K562 (cell line): ENCODE results near the gene CST4. TPM values are rescaled to one million over a fixed set of nuclear protein-coding genes. Genes with fewer than 3 reads are reported as not detected.

Source experiments
- ATAC-seq: fragments of 200-7000 bp; cut with Tn5 transposase; 3 replicates; pipeline ENCODE4 v1.9.1; 2020; ENCODE audit warnings: moderate library complexity
- BruUV-seq: library from RNA; stranded (reverse); fragments of 400-500 nt; replicated peaks from 2 replicates; lab custom pipeline; 2021; lab: Mats Ljungman, UMichigan
- CTCF ChIA-PET: fragments of 300-600 bp; formaldehyde crosslinking; extraction: SDS; loops from one replicate; lab custom pipeline; 2021; ENCODE audit warnings: low intra/inter-chr PET ratio; lab: Yijun Ruan, JAX
- POLR2A ChIA-PET: fragments of 300-600, 350-650 bp; sonication (Branson Sonifier 250); formaldehyde crosslinking; extraction: SDS; loops from one replicate; lab custom pipeline; 2021; ENCODE audit warnings: antibody characterized with exemption, inconsistent platforms; lab: Yijun Ruan, JAX
- DNase-seq, 4 experiments: peaks; one replicate each; pipeline versions ENCODE4 v3.0.0 to v3.0.0-alpha.2; 2011 to 2018; ENCODE audit warnings: low spot score in 3 of 4, mixed read lengths in 3 of 4; ENCODE audit errors: extremely low read depth in 1 of 4
- FAIRE-seq: peaks from 2 replicates; lab custom pipeline; 2011; peaks lifted over from hg19 to GRCh38; lab: Jason Lieb, UNC
- H2AFZ ChIP-seq: 2 replicates; pipeline ENCODE4 v1.6.0; 2011; ENCODE audit warnings: low read depth, low read length, control low read depth, inconsistent platforms
- H3K27ac ChIP-seq: fragments of 200-600 bp; 3 replicates; pipeline ENCODE4 v1.8.0; 2011; ENCODE audit warnings: low read depth, mild to moderate bottlenecking, control low read depth, inconsistent platforms, low read length, moderate library complexity, mixed read lengths; ENCODE audit errors: extremely low read depth
- H3K27me3 ChIP-seq, 2 experiments: fragments of 300-600 bp in 1 of 2; 2 replicates in 1 of 2; 3 replicates in 1 of 2; pipeline versions ENCODE4 v1.6.0 to v1.8.0; 2011; ENCODE audit warnings: inconsistent platforms in 2 of 2, low read length in 2 of 2, mild to moderate bottlenecking in 1 of 2, mixed read lengths in 1 of 2, moderate library complexity in 1 of 2; ENCODE audit not compliant: control insufficient read depth in 2 of 2, insufficient read depth in 2 of 2
- H3K36me3 ChIP-seq: fragments of 300-600 bp; 3 replicates; pipeline ENCODE4 v1.8.0; 2011; ENCODE audit warnings: mild to moderate bottlenecking, low read length, inconsistent platforms; ENCODE audit not compliant: control insufficient read depth, insufficient read depth
- H3K4me1 ChIP-seq, 2 experiments: fragments of 200-600 bp in 1 of 2; replicated peaks in 1 of 2; 2 replicates in 1 of 2; 3 replicates in 1 of 2; pipeline versions ENCODE4 v1.5.1 to v1.8.0; 2011; ENCODE audit warnings: inconsistent platforms in 2 of 2, low read length in 2 of 2, mild to moderate bottlenecking in 1 of 2, mixed read lengths in 1 of 2, moderate library complexity in 1 of 2; ENCODE audit not compliant: control insufficient read depth in 2 of 2, insufficient read depth in 2 of 2
- H3K4me2 ChIP-seq: 2 replicates; pipeline ENCODE4 v1.6.1; 2011; ENCODE audit warnings: low read length, control low read depth, inconsistent platforms, mixed read lengths; ENCODE audit not compliant: insufficient read depth
- H3K4me3 ChIP-seq: fragments of 200-600 bp; sonication (generic), shearing (Covaris generic); 2 replicates; pipeline ENCODE4 v1.5.1; 2016; ENCODE audit warnings: control low read depth, inconsistent platforms
- H3K79me2 ChIP-seq: fragments of 200-600 bp; 3 replicates; pipeline ENCODE4 v1.8.0; 2011; ENCODE audit warnings: low read length, inconsistent platforms; ENCODE audit not compliant: control insufficient read depth, insufficient read depth
- H3K9ac ChIP-seq, 2 experiments: 2 replicates each; pipeline versions ENCODE4 v1.6.0 to v1.6.1; 2011; ENCODE audit warnings: low read depth in 2 of 2, low read length in 2 of 2, control low read depth in 1 of 2, inconsistent platforms in 1 of 2, mild to moderate bottlenecking in 1 of 2, mixed read lengths in 1 of 2; ENCODE audit not compliant: insufficient read depth in 1 of 2
- H3K9me1 ChIP-seq: one replicate; pipeline ENCODE4 v1.6.0; 2011; ENCODE audit warnings: inconsistent platforms, mild to moderate bottlenecking, low read length, moderate library complexity; ENCODE audit not compliant: control insufficient read depth, insufficient read depth
- H3K9me3 ChIP-seq: replicated peaks from 2 replicates; pipeline ENCODE4 v1.5.1; 2011; ENCODE audit warnings: low read depth, low read length, inconsistent platforms; ENCODE audit not compliant: control insufficient read depth, insufficient read depth
- H4K20me1 ChIP-seq: replicated peaks from 2 replicates; pipeline ENCODE4 v1.6.1; 2011; ENCODE audit warnings: low read length, inconsistent platforms, mixed read lengths; ENCODE audit not compliant: control insufficient read depth, insufficient read depth
- MTA2 ChIP-seq: fragments of 450-650 bp; IDR thresholded peaks from 2 replicates; pipeline ENCODE4 v1.6.1; 2016; ENCODE audit warnings: low read depth
- NFIX ChIP-seq: fragments of 250-450 bp; sonication (Bioruptor Pico); IDR thresholded peaks from 2 replicates; pipeline ENCODE4 v1.4.0; 2020; ENCODE audit warnings: low read depth, mild to moderate bottlenecking, moderate library complexity
- NR2F6 ChIP-seq: fragments of 450-650 bp; formaldehyde crosslinking; IDR thresholded peaks from 2 replicates; pipeline ENCODE4 v1.4.0; 2020; ENCODE audit warnings: mild to moderate bottlenecking
- RB1 ChIP-seq: fragments of 450-650 bp; IDR thresholded peaks from 2 replicates; pipeline ENCODE4 v1.6.1; 2017; ENCODE audit warnings: low read depth, mild to moderate bottlenecking
- ZNF121 ChIP-seq: sonication (generic); formaldehyde crosslinking; conservative IDR thresholded peaks from 2 replicates; pipeline ENCODE4 v1.8.0; 2022; ENCODE audit warnings: missing genetic modification reagents
- ZNF668 ChIP-seq: fragments of 250-450 bp; sonication (Bioruptor Pico); IDR thresholded peaks from 2 replicates; pipeline ENCODE4 v1.8.0; 2022; ENCODE audit warnings: mild to moderate bottlenecking, inconsistent platforms
- WGBS: fragments of 100-300 bp; shearing (Covaris generic); methylation state at CpG from one replicate; pipeline ENCODE4 v1.1.6; 2016; ENCODE audit warnings: low coverage, mixed read lengths; ENCODE audit not compliant: insufficient coverage; ENCODE audit errors: missing lambda C conversion rate; 5-methylcytosine and 5-hydroxymethylcytosine counted together
- in situ Hi-C: fragments of 300-500 bp; cut with MboI; formaldehyde crosslinking; loops from 4 replicates; pipeline ENCODE4 v1.15.0; 2018; ENCODE audit warnings: inconsistent platforms, mixed read lengths
- intact Hi-C: fragments of 100-400 bp; cut with micrococcal nuclease; formaldehyde crosslinking; loops from 2 replicates; pipeline ENCODE4 v1.14.2; 2022
- polyA plus RNA-seq, 8 experiments: library from polyadenylated mRNA; depleted of rRNA in 4 of 8; stranded (reverse) in 5 of 8; unstranded in 3 of 8; fragments of >200 nt; fragmentation: Nextera tagmentation in 2 of 8; fragmentation: Illumina TruSeq in 1 of 8; extraction: Ambion mirVana in 2 of 8; extraction: Trizol in 1 of 8; gene quantifications; 2 replicates each; pipeline versions ENCODE4 v1.2.1 to v1.2.3, GENCODE V29; 2011 to 2014; ENCODE audit warnings: inconsistent platforms in 1 of 8, missing spikeins in 1 of 8
- total RNA-seq, 7 experiments: library from RNA; depleted of rRNA in 6 of 7; stranded (reverse); fragments of >200 nt in 6 of 7; fragmentation: Illumina TruSeq in 2 of 7; extraction: Trizol in 2 of 7; gene quantifications; 2 replicates each; pipeline versions ENCODE4 v1.2.1 to v1.2.3, GENCODE V29; 2011 to 2021; ENCODE audit warnings: low replicate concordance in 1 of 7
- TF ChIP-seq, protein P1 (sequence below): fragments of 250-450 bp; sonication (Bioruptor Pico); IDR thresholded peaks from 2 replicates; pipeline ENCODE4 v1.4.0; 2020; ENCODE audit warnings: mild to moderate bottlenecking, moderate library complexity, borderline replicate concordance
- TF ChIP-seq, protein P2 (sequence below): sonication (generic); formaldehyde crosslinking; IDR thresholded peaks from 2 replicates; pipeline ENCODE4 v1.8.0; 2022; ENCODE audit warnings: mild to moderate bottlenecking, missing genetic modification reagents

CST4 gene
- total and polyA plus RNA-seq, 9 of the 15 experiments (the other 6 are each of a cell fraction or from before 2014, with no cell fraction given) = not detected

DNA sequence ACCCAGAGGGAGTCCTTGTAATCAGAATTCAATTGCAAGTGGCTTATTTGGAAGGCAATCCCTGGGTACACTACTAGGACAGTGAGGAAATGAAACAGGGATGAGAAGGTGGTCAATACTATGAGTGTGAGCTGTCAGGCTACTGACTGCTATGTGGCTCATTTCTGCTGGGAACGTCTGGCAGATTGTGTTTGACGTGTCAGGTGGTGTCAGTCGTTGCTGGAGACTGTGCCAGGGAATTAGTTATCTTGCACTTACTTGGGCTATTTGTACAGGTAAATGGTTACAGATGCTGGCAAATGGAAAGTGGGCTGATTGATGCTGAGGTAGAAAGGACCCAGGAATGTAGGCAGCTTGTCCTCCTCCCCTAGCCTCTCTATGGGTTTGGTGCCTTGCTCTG, 17.4 kb downstream of the CST4 start:
- in situ Hi-C loops (no loop called here), intact Hi-C loops (no loop called here)
- no peak for ATAC-seq
- H4K20me1 ChIP-seq = no peaks in the 10 kb centered on the region
- no peak for FAIRE-seq
- POLR2A ChIA-PET = no interaction called here
- no peaks in the 10 kb centered on the region for H3K9me3 ChIP-seq
- no peaks in the 10 kb centered on the region for H3K79me2 ChIP-seq
- CTCF ChIA-PET = no interaction called here
- TF ChIP-seq, protein P1, sequence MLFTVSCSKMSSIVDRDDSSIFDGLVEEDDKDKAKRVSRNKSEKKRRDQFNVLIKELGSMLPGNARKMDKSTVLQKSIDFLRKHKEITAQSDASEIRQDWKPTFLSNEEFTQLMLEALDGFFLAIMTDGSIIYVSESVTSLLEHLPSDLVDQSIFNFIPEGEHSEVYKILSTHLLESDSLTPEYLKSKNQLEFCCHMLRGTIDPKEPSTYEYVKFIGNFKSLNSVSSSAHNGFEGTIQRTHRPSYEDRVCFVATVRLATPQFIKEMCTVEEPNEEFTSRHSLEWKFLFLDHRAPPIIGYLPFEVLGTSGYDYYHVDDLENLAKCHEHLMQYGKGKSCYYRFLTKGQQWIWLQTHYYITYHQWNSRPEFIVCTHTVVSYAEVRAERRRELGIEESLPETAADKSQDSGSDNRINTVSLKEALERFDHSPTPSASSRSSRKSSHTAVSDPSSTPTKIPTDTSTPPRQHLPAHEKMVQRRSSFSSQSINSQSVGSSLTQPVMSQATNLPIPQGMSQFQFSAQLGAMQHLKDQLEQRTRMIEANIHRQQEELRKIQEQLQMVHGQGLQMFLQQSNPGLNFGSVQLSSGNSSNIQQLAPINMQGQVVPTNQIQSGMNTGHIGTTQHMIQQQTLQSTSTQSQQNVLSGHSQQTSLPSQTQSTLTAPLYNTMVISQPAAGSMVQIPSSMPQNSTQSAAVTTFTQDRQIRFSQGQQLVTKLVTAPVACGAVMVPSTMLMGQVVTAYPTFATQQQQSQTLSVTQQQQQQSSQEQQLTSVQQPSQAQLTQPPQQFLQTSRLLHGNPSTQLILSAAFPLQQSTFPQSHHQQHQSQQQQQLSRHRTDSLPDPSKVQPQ = no peak
- TF ChIP-seq, protein P2, sequence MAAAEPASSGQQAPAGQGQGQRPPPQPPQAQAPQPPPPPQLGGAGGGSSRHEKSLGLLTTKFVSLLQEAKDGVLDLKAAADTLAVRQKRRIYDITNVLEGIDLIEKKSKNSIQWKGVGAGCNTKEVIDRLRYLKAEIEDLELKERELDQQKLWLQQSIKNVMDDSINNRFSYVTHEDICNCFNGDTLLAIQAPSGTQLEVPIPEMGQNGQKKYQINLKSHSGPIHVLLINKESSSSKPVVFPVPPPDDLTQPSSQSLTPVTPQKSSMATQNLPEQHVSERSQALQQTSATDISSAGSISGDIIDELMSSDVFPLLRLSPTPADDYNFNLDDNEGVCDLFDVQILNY (CRISPR knock-in tag) = no peak
- TF ChIP-seq NFIX (no peak), ZNF121 (CRISPR knock-in tag) (no peak), RB1 (no peak), NR2F6 (CRISPR knock-in tag) (no peak), MTA2 (no peak), ZNF668 (CRISPR knock-in tag) (no peak)
- no peak overlapping the region for H2AFZ ChIP-seq
- H3K9ac ChIP-seq = no peak overlapping the region
- DNase-seq = no peak
- H3K27ac ChIP-seq = no peak overlapping the region
- WGBS = 0% methylated on average over 3 of the region's 3 CpGs
- no peak overlapping the region for H3K4me3 ChIP-seq
- H3K9me1 ChIP-seq = no peaks in the 10 kb centered on the region
- BruUV-seq = no TSS peak
- H3K36me3 ChIP-seq = no peaks in the 10 kb centered on the region
- H3K4me1 ChIP-seq = no peaks in the 10 kb centered on the region
- no peak overlapping the region for H3K4me2 ChIP-seq
- no peaks in the 10 kb centered on the region for H3K27me3 ChIP-seq
